H1 (cell line): ENCODE data around the gene SIPA1L3. TPM values are rescaled to one million over a fixed set of nuclear protein-coding genes. Genes with fewer than 3 reads are reported as not detected.

Experiments used
- CHD1 ChIP-seq: IDR thresholded peaks from 2 replicates; pipeline ENCODE4 v1.6.1; 2012; ENCODE audit warnings: low read depth, low read length, improper control_type of control experiment
- CHD2 ChIP-seq: IDR thresholded peaks from 2 replicates; pipeline ENCODE4 v1.6.1; 2012; ENCODE audit warnings: low read length, improper control_type of control experiment
- HDAC6 ChIP-seq: IDR thresholded peaks from one replicate; pipeline ENCODE4 v1.7.1; 2012; ENCODE audit warnings: low read depth, mild to moderate bottlenecking, inconsistent platforms, low read length, moderate library complexity
- PHF8 ChIP-seq: fragments of 200-600 bp; sonication (generic); conservative IDR thresholded peaks from 2 replicates; pipeline ENCODE4 v1.7.1; 2012; ENCODE audit warnings: low read depth, mild to moderate bottlenecking, inconsistent platforms, low read length, moderate library complexity
- RXRA ChIP-seq: IDR thresholded peaks from 2 replicates; pipeline ENCODE4 v1.6.1; 2011; ENCODE audit warnings: low read depth, mild to moderate bottlenecking, low read length, moderate library complexity; ENCODE audit not compliant: insufficient read depth
- SAP30 ChIP-seq: fragments of 300-600 bp; sonication (generic); IDR thresholded peaks from 2 replicates; pipeline ENCODE4 v1.7.1; 2012; ENCODE audit warnings: low read length, moderate library complexity, mild to moderate bottlenecking, inconsistent platforms; ENCODE audit not compliant: insufficient read depth, insufficient replicate concordance
- TCF12 ChIP-seq: IDR thresholded peaks from 2 replicates; pipeline ENCODE4 v1.6.1; 2011; ENCODE audit warnings: low read depth, mild to moderate bottlenecking, low read length
- polyA plus RNA-seq, 7 experiments: library from polyadenylated mRNA; depleted of rRNA in 3 of 7; stranded (reverse) in 5 of 7; unstranded in 2 of 7; fragments of >200 nt in 5 of 7; fragments of 200-250 nt in 2 of 7; gene quantifications; 1 replicate in 5 of 7; 2 replicates in 1 of 7; 4 replicates in 1 of 7; pipeline versions ENCODE4 v1.2.1 to v1.2.3, GENCODE V29; 2011 to 2013; ENCODE audit warnings: missing spikeins in 2 of 7, mixed read lengths in 2 of 7
- total RNA-seq: library from RNA; stranded (reverse); fragmentation: NEBNext Ultra II Directional; extraction: Animal tissue kit (Norgen Biotek cat#: 25700); gene quantifications from 2 replicates; pipeline ENCODE4 v1.2.1, GENCODE V29; 2021
- TF ChIP-seq, protein P1 (sequence below): fragments of 300-600 bp; sonication (generic); IDR thresholded peaks from 2 replicates; pipeline ENCODE4 v1.7.1; 2012; ENCODE audit warnings: low read length, moderate library complexity, mild to moderate bottlenecking, inconsistent platforms; ENCODE audit not compliant: insufficient replicate concordance
- TF ChIP-seq, protein P2 (sequence below): IDR thresholded peaks from 2 replicates; pipeline ENCODE4 v1.6.1; 2012; ENCODE audit warnings: inconsistent platforms

The SIPA1L3 gene
- total and polyA plus RNA-seq, 2 of the 8 experiments (the other 6 are each of a cell fraction or from before 2014, with no cell fraction given), result 15.0 to 54.9 TPM

DNA sequence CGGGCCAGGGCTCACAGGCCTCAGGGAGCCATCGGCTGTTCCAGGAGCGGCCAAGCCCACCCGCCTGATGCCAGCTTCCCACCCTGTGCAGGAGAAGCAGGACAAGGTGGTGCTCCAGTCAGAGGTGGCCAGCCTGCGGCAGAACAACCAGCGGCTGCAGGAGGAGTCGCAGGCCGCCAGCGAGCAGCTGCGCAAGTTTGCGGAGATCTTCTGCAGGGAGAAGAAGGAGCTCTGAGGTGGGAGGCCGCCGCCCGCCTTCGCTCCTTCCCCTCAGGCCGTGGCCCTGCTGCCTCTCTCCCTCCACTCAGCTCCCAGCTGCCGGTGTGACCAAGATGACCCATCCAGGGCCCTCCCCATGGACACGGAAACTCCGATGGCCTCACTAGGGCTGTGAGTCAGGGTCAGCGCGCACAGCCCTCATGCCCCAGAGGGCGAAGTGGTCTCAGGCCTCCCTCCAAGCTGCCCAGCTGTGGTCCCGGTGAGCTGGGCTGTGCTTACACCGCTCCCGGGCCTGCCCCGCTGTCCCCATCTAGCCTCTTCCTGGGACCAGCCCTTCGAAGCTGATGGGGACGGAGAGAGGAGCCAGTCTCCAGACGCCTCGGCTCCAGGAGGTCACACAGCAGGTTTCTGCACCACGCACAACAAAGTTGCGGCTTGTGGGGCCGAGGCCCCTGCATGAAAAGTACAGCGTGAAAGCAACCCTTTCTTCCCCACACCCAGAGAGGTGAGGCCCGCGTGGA lies 299.2 kb downstream of the SIPA1L3 start (continued):
- TF ChIP-seq, protein P1, sequence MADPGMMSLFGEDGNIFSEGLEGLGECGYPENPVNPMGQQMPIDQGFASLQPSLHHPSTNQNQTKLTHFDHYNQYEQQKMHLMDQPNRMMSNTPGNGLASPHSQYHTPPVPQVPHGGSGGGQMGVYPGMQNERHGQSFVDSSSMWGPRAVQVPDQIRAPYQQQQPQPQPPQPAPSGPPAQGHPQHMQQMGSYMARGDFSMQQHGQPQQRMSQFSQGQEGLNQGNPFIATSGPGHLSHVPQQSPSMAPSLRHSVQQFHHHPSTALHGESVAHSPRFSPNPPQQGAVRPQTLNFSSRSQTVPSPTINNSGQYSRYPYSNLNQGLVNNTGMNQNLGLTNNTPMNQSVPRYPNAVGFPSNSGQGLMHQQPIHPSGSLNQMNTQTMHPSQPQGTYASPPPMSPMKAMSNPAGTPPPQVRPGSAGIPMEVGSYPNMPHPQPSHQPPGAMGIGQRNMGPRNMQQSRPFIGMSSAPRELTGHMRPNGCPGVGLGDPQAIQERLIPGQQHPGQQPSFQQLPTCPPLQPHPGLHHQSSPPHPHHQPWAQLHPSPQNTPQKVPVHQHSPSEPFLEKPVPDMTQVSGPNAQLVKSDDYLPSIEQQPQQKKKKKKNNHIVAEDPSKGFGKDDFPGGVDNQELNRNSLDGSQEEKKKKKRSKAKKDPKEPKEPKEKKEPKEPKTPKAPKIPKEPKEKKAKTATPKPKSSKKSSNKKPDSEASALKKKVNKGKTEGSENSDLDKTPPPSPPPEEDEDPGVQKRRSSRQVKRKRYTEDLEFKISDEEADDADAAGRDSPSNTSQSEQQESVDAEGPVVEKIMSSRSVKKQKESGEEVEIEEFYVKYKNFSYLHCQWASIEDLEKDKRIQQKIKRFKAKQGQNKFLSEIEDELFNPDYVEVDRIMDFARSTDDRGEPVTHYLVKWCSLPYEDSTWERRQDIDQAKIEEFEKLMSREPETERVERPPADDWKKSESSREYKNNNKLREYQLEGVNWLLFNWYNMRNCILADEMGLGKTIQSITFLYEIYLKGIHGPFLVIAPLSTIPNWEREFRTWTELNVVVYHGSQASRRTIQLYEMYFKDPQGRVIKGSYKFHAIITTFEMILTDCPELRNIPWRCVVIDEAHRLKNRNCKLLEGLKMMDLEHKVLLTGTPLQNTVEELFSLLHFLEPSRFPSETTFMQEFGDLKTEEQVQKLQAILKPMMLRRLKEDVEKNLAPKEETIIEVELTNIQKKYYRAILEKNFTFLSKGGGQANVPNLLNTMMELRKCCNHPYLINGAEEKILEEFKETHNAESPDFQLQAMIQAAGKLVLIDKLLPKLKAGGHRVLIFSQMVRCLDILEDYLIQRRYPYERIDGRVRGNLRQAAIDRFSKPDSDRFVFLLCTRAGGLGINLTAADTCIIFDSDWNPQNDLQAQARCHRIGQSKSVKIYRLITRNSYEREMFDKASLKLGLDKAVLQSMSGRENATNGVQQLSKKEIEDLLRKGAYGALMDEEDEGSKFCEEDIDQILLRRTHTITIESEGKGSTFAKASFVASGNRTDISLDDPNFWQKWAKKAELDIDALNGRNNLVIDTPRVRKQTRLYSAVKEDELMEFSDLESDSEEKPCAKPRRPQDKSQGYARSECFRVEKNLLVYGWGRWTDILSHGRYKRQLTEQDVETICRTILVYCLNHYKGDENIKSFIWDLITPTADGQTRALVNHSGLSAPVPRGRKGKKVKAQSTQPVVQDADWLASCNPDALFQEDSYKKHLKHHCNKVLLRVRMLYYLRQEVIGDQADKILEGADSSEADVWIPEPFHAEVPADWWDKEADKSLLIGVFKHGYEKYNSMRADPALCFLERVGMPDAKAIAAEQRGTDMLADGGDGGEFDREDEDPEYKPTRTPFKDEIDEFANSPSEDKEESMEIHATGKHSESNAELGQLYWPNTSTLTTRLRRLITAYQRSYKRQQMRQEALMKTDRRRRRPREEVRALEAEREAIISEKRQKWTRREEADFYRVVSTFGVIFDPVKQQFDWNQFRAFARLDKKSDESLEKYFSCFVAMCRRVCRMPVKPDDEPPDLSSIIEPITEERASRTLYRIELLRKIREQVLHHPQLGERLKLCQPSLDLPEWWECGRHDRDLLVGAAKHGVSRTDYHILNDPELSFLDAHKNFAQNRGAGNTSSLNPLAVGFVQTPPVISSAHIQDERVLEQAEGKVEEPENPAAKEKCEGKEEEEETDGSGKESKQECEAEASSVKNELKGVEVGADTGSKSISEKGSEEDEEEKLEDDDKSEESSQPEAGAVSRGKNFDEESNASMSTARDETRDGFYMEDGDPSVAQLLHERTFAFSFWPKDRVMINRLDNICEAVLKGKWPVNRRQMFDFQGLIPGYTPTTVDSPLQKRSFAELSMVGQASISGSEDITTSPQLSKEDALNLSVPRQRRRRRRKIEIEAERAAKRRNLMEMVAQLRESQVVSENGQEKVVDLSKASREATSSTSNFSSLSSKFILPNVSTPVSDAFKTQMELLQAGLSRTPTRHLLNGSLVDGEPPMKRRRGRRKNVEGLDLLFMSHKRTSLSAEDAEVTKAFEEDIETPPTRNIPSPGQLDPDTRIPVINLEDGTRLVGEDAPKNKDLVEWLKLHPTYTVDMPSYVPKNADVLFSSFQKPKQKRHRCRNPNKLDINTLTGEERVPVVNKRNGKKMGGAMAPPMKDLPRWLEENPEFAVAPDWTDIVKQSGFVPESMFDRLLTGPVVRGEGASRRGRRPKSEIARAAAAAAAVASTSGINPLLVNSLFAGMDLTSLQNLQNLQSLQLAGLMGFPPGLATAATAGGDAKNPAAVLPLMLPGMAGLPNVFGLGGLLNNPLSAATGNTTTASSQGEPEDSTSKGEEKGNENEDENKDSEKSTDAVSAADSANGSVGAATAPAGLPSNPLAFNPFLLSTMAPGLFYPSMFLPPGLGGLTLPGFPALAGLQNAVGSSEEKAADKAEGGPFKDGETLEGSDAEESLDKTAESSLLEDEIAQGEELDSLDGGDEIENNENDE, result no peak
- TF ChIP-seq CHD2 (no peak), HDAC6 (no peak), TCF12 (no peak), CHD1 (no peak), SAP30 (no peak), PHF8 (no peak), RXRA (no peak)
- TF ChIP-seq, protein P2, sequence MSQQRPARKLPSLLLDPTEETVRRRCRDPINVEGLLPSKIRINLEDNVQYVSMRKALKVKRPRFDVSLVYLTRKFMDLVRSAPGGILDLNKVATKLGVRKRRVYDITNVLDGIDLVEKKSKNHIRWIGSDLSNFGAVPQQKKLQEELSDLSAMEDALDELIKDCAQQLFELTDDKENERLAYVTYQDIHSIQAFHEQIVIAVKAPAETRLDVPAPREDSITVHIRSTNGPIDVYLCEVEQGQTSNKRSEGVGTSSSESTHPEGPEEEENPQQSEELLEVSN, result no peak
